B cell (primary cell): ENCODE results near the gene GXYLT1. TPM values are rescaled to one million over a fixed set of nuclear protein-coding genes. Genes with fewer than 3 reads are reported as not detected.

ENCODE experiments used
- ATAC-seq: fragments of 200-7000 bp; cut with Tn5 transposase; one replicate; pipeline ENCODE4 v1.10.0; 2021; ENCODE audit warnings: low read depth, mild to moderate bottlenecking, moderate number of reproducible peaks, moderate library complexity
- CTCF ChIA-PET: fragments of 350-600 bp; sonication (Branson Sonifier 250); formaldehyde crosslinking; loops from one replicate; lab custom pipeline; 2021; ENCODE audit warnings: antibody characterized with exemption, inconsistent platforms; lab: Charles Lee
- POLR2A ChIA-PET: fragments of 350-600 bp; sonication (Branson Sonifier 250); formaldehyde crosslinking; loops from one replicate; lab custom pipeline; 2021; ENCODE audit warnings: antibody characterized with exemption; lab: Charles Lee
- DNase-seq: peaks from one replicate; pipeline ENCODE4 v3.0.0; 2013
- H2AFZ ChIP-seq: 2 replicates; pipeline ENCODE4 v1.6.1; 2012; ENCODE audit warnings: mild to moderate bottlenecking, low read depth, low read length; ENCODE audit not compliant: insufficient read depth, poor library complexity, severe bottlenecking
- H3K27ac ChIP-seq, 2 donors: 1 replicate in 1 of 2; 2 replicates in 1 of 2; pipeline ENCODE4 v1.5.1; 2012 to 2013; ENCODE audit warnings: low read length in 2 of 2, mild to moderate bottlenecking in 2 of 2, moderate library complexity in 1 of 2
- H3K27me3 ChIP-seq, 4 experiments: fragments of 200-600 bp in 1 of 4; sonication (generic) in 1 of 4; replicated peaks in 1 of 4; 1 replicate in 2 of 4; 2 replicates in 2 of 4; pipeline versions ENCODE4 v1.6.1 to v1.7.0; 2013 to 2016; ENCODE audit warnings: low read length in 3 of 4, mild to moderate bottlenecking in 2 of 4, mixed read lengths in 1 of 4, moderate library complexity in 1 of 4; ENCODE audit not compliant: insufficient read depth in 4 of 4, control insufficient read depth in 3 of 4; ENCODE audit errors: control extremely low read depth in 1 of 4
- H3K36me3 ChIP-seq, 2 experiments: replicated peaks in 1 of 2; 1 replicate in 1 of 2; 2 replicates in 1 of 2; pipeline versions ENCODE4 v1.6.1 to v1.7.1; 2013; ENCODE audit warnings: low read length in 1 of 2; ENCODE audit not compliant: insufficient read depth in 2 of 2, control insufficient read depth in 1 of 2; ENCODE audit errors: control extremely low read depth in 1 of 2, extremely low read depth in 1 of 2
- H3K4me1 ChIP-seq, 2 donors: fragments of 200-600 bp in 1 of 2; sonication (generic) in 1 of 2; 1 replicate in 1 of 2; 2 replicates in 1 of 2; pipeline versions ENCODE4 v1.5.1 to v1.6.1; 2013 to 2017; ENCODE audit warnings: low read length in 2 of 2; ENCODE audit not compliant: control insufficient read depth in 2 of 2, insufficient read depth in 2 of 2
- H3K4me2 ChIP-seq: replicated peaks from 2 replicates; pipeline ENCODE3; 2012; ENCODE audit warnings: mild to moderate bottlenecking, low read depth, low read length; ENCODE audit not compliant: poor library complexity, severe bottlenecking
- H3K4me3 ChIP-seq, 5 experiments: fragments of 200-600 bp in 1 of 5; sonication (generic) in 1 of 5; 1 replicate in 3 of 5; 2 replicates in 2 of 5; pipeline versions ENCODE4 v1.5.1 to v1.7.0; 2011 to 2016; ENCODE audit warnings: low read length in 4 of 5, mild to moderate bottlenecking in 4 of 5, low read depth in 2 of 5, control low read depth in 1 of 5, moderate library complexity in 1 of 5; ENCODE audit not compliant: insufficient read depth in 1 of 5; ENCODE audit errors: control extremely low read depth in 1 of 5, extremely low read depth in 1 of 5
- H3K79me2 ChIP-seq: fragments of 200-600 bp; sonication (generic); one replicate; pipeline ENCODE4 v1.6.0; 2016; ENCODE audit warnings: low read length; ENCODE audit not compliant: control insufficient read depth, insufficient read depth
- H3K9ac ChIP-seq: fragments of 200-600 bp; sonication (generic); 2 replicates; pipeline ENCODE4 v1.6.1; 2017; ENCODE audit warnings: mild to moderate bottlenecking, low read length, moderate library complexity
- H3K9me3 ChIP-seq, 3 donors: one replicate each; pipeline versions ENCODE4 v1.6.1 to v1.7.1; 2013; ENCODE audit warnings: low read length in 2 of 3; ENCODE audit not compliant: control insufficient read depth in 2 of 3, insufficient read depth in 1 of 3; ENCODE audit errors: control extremely low read depth in 1 of 3
- H4K20me1 ChIP-seq: 2 replicates; pipeline ENCODE4 v1.6.0; 2012; ENCODE audit warnings: mild to moderate bottlenecking, low read length; ENCODE audit not compliant: insufficient read depth, control insufficient read depth, poor library complexity, severe bottlenecking
- H3K27ac Mint-ChIP-seq: one replicate; pipeline ENCODE4 v1.8.0; 2021; ENCODE audit warnings: mixed read lengths
- H3K27me3 Mint-ChIP-seq: one replicate; pipeline ENCODE4 v1.8.0; 2021; ENCODE audit warnings: mixed read lengths
- H3K4me1 Mint-ChIP-seq: one replicate; pipeline ENCODE4 v1.8.0; 2021; ENCODE audit warnings: mixed read lengths
- H3K4me3 Mint-ChIP-seq: one replicate; pipeline ENCODE4 v1.8.0; 2021; ENCODE audit warnings: mixed read lengths
- H3K9me3 Mint-ChIP-seq: one replicate; pipeline ENCODE4 v1.8.0; 2022; ENCODE audit warnings: mixed read lengths; ENCODE audit not compliant: insufficient read depth
- CTCF ChIP-seq: fragments of 200-600 bp; IDR thresholded peaks from one replicate; pipeline ENCODE4 v1.8.0; 2022; ENCODE audit warnings: antibody characterized with exemption, mild to moderate bottlenecking
- EZH2 ChIP-seq: IDR thresholded peaks from 2 replicates; pipeline ENCODE4 v1.6.1; 2012; ENCODE audit warnings: borderline replicate concordance, low read depth, mild to moderate bottlenecking, moderate library complexity, low read length; ENCODE audit not compliant: insufficient read depth, poor library complexity, severe bottlenecking
- WGBS: methylation state at CpG from one replicate; pipeline ENCODE4 v1.1.5; 2013; ENCODE audit warnings: missing lambda C conversion rate; ENCODE audit not compliant: insufficient coverage; 5-methylcytosine and 5-hydroxymethylcytosine counted together
- intact Hi-C: fragments of 100-400 bp; cut with micrococcal nuclease; formaldehyde crosslinking; loops from one replicate; pipeline ENCODE4 v1.10.0; 2022
- polyA plus RNA-seq: library from polyadenylated mRNA; depleted of rRNA; stranded (reverse); fragments of >200 nt; gene quantifications from 2 replicates; pipeline ENCODE4 v1.2.3, GENCODE V29; 2012
- total RNA-seq, 2 donors: library from RNA; stranded (reverse); fragments of 120-200 nt in 1 of 2; gene quantifications; 1 replicate in 1 of 2; 2 replicates in 1 of 2; pipeline versions ENCODE4 v1.2.3 to v1.2.4, GENCODE V29; 2013 to 2022

The GXYLT1 gene
- total and polyA plus RNA-seq, 2 donors (not counting 1 experiment from before 2014, with no cell fraction given): 2.0 to 9.4 TPM

DNA sequence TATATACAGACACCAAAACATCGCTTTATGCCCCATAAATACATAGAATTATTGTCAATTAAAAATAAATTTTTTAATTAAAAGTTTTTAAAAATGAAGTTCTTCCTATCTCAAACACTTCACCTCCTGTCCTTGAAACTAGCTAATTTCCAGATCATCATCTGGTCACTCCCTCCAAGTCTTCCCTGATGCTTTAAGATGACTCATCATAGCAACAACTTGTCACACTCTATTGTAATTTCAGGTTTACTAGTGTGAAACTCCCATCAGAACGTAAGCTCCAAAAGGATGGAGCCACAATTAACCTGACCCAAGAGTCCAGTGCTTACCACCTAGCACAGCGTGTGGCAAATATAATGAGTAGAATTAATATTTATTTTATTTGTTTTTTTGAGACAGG lies 16.3 kb downstream of the GXYLT1 start:
- no peaks in the 10 kb centered on the region for H3K9me3 ChIP-seq
- no peak for ATAC-seq
- H3K27ac Mint-ChIP-seq: no peak overlapping the region
- no peak for TF ChIP-seq EZH2
- no peak for TF ChIP-seq CTCF
- H3K4me1 ChIP-seq: peaks cover 9 to 13% of the 10 kb centered on the region in 2 donors
- no peak for DNase-seq
- peaks cover 32% of the 10 kb centered on the region for H4K20me1 ChIP-seq
- no peak overlapping the region for H3K4me3 Mint-ChIP-seq
- no peaks in the 10 kb centered on the region for H3K27me3 Mint-ChIP-seq
- no peak overlapping the region for H2AFZ ChIP-seq
- H3K4me3 ChIP-seq: no peak overlapping the region
- H3K4me2 ChIP-seq: no peak overlapping the region
- H3K9me3 Mint-ChIP-seq: no peaks in the 10 kb centered on the region
- intact Hi-C loops: loop anchor here (5.0 kb wide), 1 partner anchor 439 kb away; no protein-coding TSS in a partner anchor
- no peak overlapping the region for H3K27ac ChIP-seq
- H3K4me1 Mint-ChIP-seq: peaks cover 28% of the 10 kb centered on the region
- H3K79me2 ChIP-seq: peaks cover 59% of the 10 kb centered on the region
- CTCF ChIA-PET: interaction anchor here (0.6 to 1.9 kb wide), 4 partner anchors 200 to 851 kb away, joined by 3 to 4 read pairs (median 3); no protein-coding TSS in a partner anchor
- H3K9ac ChIP-seq: no peak overlapping the region
- POLR2A ChIA-PET: no interaction called here
- no peaks in the 10 kb centered on the region for H3K27me3 ChIP-seq
- H3K36me3 ChIP-seq: no peaks in the 10 kb centered on the region
- WGBS: no CpG with 5 or more reads among the region's 3 CpGs

DNA sequence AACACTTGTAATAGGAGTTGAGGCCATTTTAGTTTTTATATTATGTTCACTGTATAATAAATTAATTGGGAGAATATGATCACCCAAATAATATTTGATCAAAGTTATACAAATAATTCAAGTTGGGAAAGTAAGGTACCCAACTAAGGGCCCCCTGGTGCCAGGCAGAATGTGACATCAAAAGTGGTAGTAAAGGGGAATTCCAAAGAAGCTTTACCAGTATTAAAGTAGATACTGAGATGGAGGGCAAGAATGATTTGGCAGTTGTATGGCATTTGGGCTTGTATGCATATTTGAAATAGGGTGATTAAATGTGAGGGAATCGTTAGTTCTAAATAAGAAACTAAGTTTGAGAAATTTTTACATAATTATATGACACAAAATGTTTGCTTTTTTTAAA lies 17.7 kb downstream of the GXYLT1 start:
- no peak overlapping the region for H3K27ac Mint-ChIP-seq
- H3K9ac ChIP-seq: no peak overlapping the region
- H3K4me3 ChIP-seq: no peak overlapping the region
- peaks cover 64% of the 10 kb centered on the region for H3K79me2 ChIP-seq
- H3K9me3 Mint-ChIP-seq: no peaks in the 10 kb centered on the region
- H3K9me3 ChIP-seq: no peaks in the 10 kb centered on the region
- intact Hi-C loops: loop anchor here (5.0 kb wide), 1 partner anchor 440 kb away; no protein-coding TSS in a partner anchor
- no peak overlapping the region for H3K27ac ChIP-seq
- peaks cover 22% of the 10 kb centered on the region for H4K20me1 ChIP-seq
- H3K27me3 Mint-ChIP-seq: no peaks in the 10 kb centered on the region
- POLR2A ChIA-PET: no interaction called here
- WGBS: no CpG with 5 or more reads among the region's 1 CpG
- no peak overlapping the region for H2AFZ ChIP-seq
- H3K27me3 ChIP-seq: no peaks in the 10 kb centered on the region
- no peak for TF ChIP-seq EZH2
- TF ChIP-seq CTCF: no peak
- CTCF ChIA-PET: interaction anchor here (0.9 kb wide), 1 partner anchor 29 kb away, joined by 4 read pairs; no protein-coding TSS in a partner anchor
- ATAC-seq: no peak
- no peak for DNase-seq
- no peaks in the 10 kb centered on the region for H3K36me3 ChIP-seq
- H3K4me3 Mint-ChIP-seq: no peak overlapping the region
- H3K4me2 ChIP-seq: no peak overlapping the region
- H3K4me1 Mint-ChIP-seq: peaks cover 26% of the 10 kb centered on the region
- peaks cover 9 to 13% of the 10 kb centered on the region in 2 donors for H3K4me1 ChIP-seq
